Esophagus muscularis mucosa (tissue), 4 donors: ENCODE measurements around the gene ITPR3. TPM values are rescaled to one million over a fixed set of nuclear protein-coding genes. Genes with fewer than 3 reads are reported as not detected.

Experiments
- DNase-seq: peaks from one replicate; pipeline ENCODE4 v3.0.0-alpha.2; 2017; ENCODE audit errors: extremely low spot score
- H3K27ac ChIP-seq, 4 donors: fragments of 200-600 bp; sonication (generic); replicated peaks in 1 of 4; 1 replicate in 3 of 4; 2 replicates in 1 of 4; pipeline ENCODE4 v1.5.1; 2016 to 2019; ENCODE audit warnings: mild to moderate bottlenecking in 1 of 4
- H3K27me3 ChIP-seq, 4 donors: fragments of 200-600 bp; sonication (generic); one replicate each; pipeline versions ENCODE4 v1.5.1 to v1.6.0; 2016 to 2019
- H3K36me3 ChIP-seq, 4 donors: fragments of 200-600 bp; sonication (generic); one replicate each; pipeline ENCODE4 v1.5.1; 2016 to 2019
- H3K4me1 ChIP-seq, 4 donors: fragments of 200-600 bp; sonication (generic); one replicate each; pipeline ENCODE4 v1.5.1; 2016 to 2019
- H3K4me3 ChIP-seq, 4 donors: fragments of 200-600 bp; sonication (generic); 1 replicate in 2 of 4; 2 replicates in 2 of 4; pipeline ENCODE4 v1.5.1; 2016 to 2019; ENCODE audit warnings: mild to moderate bottlenecking in 4 of 4, moderate library complexity in 1 of 4
- H3K9me3 ChIP-seq, 4 donors: fragments of 200-600 bp; sonication (generic); 1 replicate in 3 of 4; 2 replicates in 1 of 4; pipeline ENCODE4 v1.5.1; 2016 to 2019
- EP300 ChIP-seq: sonication (generic); formaldehyde crosslinking; IDR thresholded peaks from one replicate; pipeline ENCODE4 v1.6.1; 2017; ENCODE audit warnings: antibody characterized with exemption
- POLR2A ChIP-seq: fragments of 450-650 bp; IDR thresholded peaks from one replicate; pipeline ENCODE4 v1.6.1; 2017; ENCODE audit warnings: antibody characterized with exemption, moderate library complexity, mild to moderate bottlenecking, low read depth
- POLR2AphosphoS5 ChIP-seq, 2 donors: sonication (generic); formaldehyde crosslinking; IDR thresholded peaks; one replicate each; pipeline ENCODE4 v1.6.1; 2017; ENCODE audit warnings: antibody characterized with exemption in 2 of 2
- WGBS: methylation state at CpG from one replicate; pipeline ENCODE4 v1.1.5; 2018; 5-methylcytosine and 5-hydroxymethylcytosine counted together
- intact Hi-C: fragments of 100-400 bp; cut with DNase I; formaldehyde crosslinking; loops from one replicate; pipeline ENCODE4 v1.15.1; 2023
- total RNA-seq, 4 donors: library from RNA; depleted of rRNA; stranded (reverse); fragments of >200 nt; gene quantifications; one replicate each; pipeline versions ENCODE4 v1.1.0 to v1.2.1, GENCODE V29; 2016
- TF ChIP-seq, protein P1 (sequence below), 3 experiments: fragments of 200-600 bp in 2 of 3; fragments of 450-650 bp in 1 of 3; sonication (generic) in 2 of 3; IDR thresholded peaks; one replicate each; pipeline ENCODE4 v1.5.1; 2017 to 2019; ENCODE audit warnings: antibody characterized with exemption in 3 of 3, mild to moderate bottlenecking in 2 of 3, moderate library complexity in 1 of 3

ITPR3 gene
- total RNA-seq, 4 donors from 2014 or later = 12.1 to 24.9 (median 20.5) TPM

DNA sequence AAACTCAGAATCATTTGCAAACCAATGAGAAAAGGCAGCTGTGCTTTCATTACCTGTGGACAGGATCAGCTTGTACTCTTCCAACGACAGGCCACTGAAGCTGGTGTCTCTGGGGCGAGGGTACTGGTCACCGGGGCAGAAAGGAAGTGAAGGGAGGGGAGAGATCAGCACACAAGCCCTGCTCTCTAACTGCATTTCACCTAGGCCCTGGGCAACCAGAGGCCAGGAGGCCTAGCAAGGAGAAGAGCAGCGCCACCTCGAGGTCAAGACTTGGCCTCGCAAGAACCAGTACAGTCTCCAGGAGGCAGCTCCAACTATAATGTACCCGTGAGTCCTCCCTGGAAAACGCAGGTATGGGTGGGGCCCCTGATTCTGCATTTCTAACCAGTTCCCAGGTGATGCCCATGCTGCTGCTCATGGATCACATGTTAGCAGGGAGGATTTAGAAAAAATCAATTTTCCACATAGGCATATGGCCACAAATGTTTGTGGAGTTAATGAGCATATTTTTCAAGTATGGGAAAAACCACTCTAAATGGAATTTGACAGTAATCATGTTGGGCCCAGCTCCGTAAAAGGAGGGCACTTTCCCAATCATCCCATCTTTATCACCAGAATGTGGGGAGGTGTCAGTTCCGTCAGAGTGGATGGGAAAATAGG, 79.4 kb downstream of the ITPR3 start:
- Histone ChIP-seq H3K4me3 (no peak overlapping the region), H3K27ac (no peak overlapping the region), H3K4me1 (peaks cover 31 to 40% (median 38%) of the 10 kb centered on the region in 4 donors), H3K9me3 (no peaks in the 10 kb centered on the region), H3K27me3 (no peaks in the 10 kb centered on the region), H3K36me3 (peaks cover 4 to 40% (median 24%) of the 10 kb centered on the region in 4 donors)
- intact Hi-C loops = loop anchor here (5.0 kb wide), 1 partner anchor 113 kb away; no protein-coding TSS in a partner anchor
- DNase-seq = no peak
- WGBS = 62% methylated on average over 10 of the region's 10 CpGs
- TF ChIP-seq POLR2AphosphoS5 (IDR thresholded peaks at IDR 0.05) (peak in 1 of 2 donors; percentile 30), EP300 (no peak)
- TF ChIP-seq, protein P1, sequence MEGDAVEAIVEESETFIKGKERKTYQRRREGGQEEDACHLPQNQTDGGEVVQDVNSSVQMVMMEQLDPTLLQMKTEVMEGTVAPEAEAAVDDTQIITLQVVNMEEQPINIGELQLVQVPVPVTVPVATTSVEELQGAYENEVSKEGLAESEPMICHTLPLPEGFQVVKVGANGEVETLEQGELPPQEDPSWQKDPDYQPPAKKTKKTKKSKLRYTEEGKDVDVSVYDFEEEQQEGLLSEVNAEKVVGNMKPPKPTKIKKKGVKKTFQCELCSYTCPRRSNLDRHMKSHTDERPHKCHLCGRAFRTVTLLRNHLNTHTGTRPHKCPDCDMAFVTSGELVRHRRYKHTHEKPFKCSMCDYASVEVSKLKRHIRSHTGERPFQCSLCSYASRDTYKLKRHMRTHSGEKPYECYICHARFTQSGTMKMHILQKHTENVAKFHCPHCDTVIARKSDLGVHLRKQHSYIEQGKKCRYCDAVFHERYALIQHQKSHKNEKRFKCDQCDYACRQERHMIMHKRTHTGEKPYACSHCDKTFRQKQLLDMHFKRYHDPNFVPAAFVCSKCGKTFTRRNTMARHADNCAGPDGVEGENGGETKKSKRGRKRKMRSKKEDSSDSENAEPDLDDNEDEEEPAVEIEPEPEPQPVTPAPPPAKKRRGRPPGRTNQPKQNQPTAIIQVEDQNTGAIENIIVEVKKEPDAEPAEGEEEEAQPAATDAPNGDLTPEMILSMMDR (IDR thresholded peaks at IDR 0.05) = peak; percentile 32 to 50 (median 43)

DNA sequence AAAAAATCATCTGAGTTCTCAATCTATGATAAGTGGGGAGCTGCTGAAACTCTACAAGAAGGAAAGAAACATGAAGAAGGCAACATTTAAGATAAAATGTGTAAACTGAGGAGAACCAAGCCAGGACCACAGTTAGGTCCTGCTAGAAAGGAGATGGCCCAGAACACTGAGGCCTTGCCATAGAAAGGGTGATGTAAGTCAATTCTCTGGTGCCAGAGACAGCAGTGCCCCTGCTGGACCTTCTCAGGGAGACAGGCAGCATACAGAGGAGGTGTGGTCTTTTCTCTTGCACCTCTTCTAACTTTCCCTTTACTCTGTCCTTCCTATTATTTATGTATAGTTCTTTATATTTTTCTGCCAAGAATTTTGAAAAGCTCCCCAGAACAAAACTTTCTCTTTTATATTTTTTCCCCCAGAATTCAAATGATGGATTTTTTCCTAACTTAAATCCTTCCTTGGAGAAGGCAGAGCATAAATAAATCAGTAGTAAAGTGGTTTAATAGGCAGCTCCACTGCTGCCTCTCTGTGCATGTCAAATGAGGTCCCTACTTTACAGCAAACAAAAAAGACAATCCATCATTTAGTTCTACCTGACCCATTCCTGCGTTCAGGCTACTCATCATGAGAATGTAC, 81.3 kb downstream of the ITPR3 start:
- no peak for DNase-seq
- Histone ChIP-seq H3K9me3 (no peaks in the 10 kb centered on the region), H3K27ac (no peak overlapping the region), H3K36me3 (peaks cover 4 to 39% (median 14%) of the 10 kb centered on the region in 4 donors), H3K27me3 (no peaks in the 10 kb centered on the region), H3K4me3 (no peak overlapping the region), H3K4me1 (peaks cover 11 to 21% (median 18%) of the 10 kb centered on the region in 4 donors)
- 79% methylated on average over 1 of the region's 1 CpG for WGBS
- intact Hi-C loops = loop anchor here (5.0 kb wide), 1 partner anchor 115 kb away; no protein-coding TSS in a partner anchor
- TF ChIP-seq, protein P1 (IDR thresholded peaks at IDR 0.05) = peak in 1 of 3 experiments; percentile 47
- no peak for TF ChIP-seq EP300

DNA sequence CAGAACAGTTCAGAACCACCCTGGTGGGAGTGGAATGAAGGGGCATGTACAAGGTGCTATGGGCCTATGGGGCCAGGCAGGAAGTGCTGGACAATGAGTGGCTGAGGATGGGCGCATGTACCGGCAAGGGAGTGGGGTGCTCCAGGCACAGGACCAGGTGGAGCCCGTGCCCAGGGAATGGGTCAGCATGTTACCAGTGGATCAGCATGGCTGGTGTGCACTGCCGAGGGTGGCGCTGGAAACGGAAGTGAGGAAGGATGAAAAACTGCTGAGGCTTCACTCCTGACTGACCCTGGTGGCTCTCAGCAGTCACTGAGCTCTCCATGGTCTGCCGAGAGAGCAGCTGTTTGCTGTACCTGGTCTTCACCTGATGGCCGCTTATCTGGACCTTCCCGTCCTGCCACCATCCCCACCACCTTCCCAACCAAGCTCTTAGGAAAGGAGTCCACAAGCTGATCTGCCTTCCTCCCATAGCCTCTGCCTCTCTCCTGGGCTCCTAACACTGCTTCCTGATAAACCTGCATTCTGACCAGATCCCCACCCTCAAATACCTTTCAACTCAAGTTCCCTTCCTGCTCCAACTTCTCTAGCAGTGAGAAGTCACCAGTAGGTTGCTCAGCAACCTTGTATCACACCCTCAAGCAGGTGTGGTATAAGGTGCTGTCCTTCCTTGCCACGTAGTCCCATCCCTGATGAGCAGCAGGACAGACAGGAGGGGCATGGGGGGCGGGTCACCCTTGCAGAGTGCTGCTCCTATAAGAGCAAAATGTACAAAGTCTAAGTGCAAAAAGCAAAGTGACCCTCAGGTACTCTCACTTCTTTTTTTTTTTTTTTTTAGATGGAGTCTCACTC, 83.3 kb downstream of the ITPR3 start:
- Histone ChIP-seq H3K36me3 (peaks cover 0 to 40% (median 10%) of the 10 kb centered on the region in 4 donors), H3K4me1 (peaks cover 0 to 14% (median 8%) of the 10 kb centered on the region in 4 donors), H3K4me3 (no peak overlapping the region), H3K27me3 (no peaks in the 10 kb centered on the region), H3K9me3 (no peaks in the 10 kb centered on the region), H3K27ac (no peak overlapping the region)
- no peak for TF ChIP-seq POLR2AphosphoS5 (IDR thresholded peaks at IDR 0.05)
- TF ChIP-seq POLR2A = no peak
- TF ChIP-seq, protein P1 (IDR thresholded peaks at IDR 0.05) = no peak
- TF ChIP-seq EP300 = no peak
- intact Hi-C loops = loop anchor here (5.0 kb wide), 1 partner anchor 117 kb away; no protein-coding TSS in a partner anchor
- WGBS = 95% methylated on average over 8 of the region's 11 CpGs
- DNase-seq = no peak

DNA sequence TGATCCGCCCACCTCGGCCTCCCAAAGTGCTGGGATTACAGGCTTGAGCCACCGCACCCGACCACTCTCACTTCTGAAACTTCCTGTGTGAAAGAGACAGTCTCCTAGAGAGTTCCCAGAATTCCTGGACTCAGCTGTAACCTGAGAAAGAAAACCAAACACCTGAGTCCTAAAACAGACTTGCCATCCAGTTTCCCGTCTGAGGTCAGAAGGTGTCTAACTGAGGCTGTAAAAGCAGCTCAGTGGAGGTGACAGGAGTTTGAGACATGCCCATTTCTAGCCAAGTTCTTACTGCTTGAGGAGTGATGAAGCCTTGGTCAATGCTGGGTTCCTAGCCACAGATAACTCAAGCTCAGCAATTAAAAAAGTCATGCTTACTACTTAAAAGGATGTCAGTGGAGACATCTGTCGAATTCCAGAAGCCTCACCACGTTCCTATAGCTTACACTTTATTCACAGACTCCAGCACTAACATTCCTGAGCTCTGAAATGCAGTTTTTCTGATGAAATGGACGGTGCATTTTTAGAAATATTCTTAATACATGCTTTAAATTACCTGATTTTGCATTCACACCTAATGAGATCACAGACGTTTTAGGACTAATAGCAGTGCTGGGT, 84.3 kb downstream of the ITPR3 start:
- H3K36me3 ChIP-seq = peaks cover 0 to 30% (median 10%) of the 10 kb centered on the region in 4 donors
- H3K9me3 ChIP-seq = no peaks in the 10 kb centered on the region
- WGBS = 89% methylated on average over 9 of the region's 9 CpGs
- H3K4me1 ChIP-seq = peaks cover 6 to 15% (median 9%) of the 10 kb centered on the region in 4 donors
- no peak for TF ChIP-seq EP300
- no peak for TF ChIP-seq POLR2AphosphoS5 (IDR thresholded peaks at IDR 0.05)
- TF ChIP-seq, protein P1 (IDR thresholded peaks at IDR 0.05) = no peak
- TF ChIP-seq POLR2A = no peak
- H3K4me3 ChIP-seq = no peak overlapping the region
- no peak overlapping the region for H3K27ac ChIP-seq
- no peak for DNase-seq
- intact Hi-C loops = no loop called here
- no peaks in the 10 kb centered on the region for H3K27me3 ChIP-seq
